Measurements from ENCODE around the gene PAPSS2.

GRCh38 chr10:87635498-87636312 lies 24.0 kb upstream of the PAPSS2 start:
- no peak for TF ChIP-seq CTCF (conservative IDR thresholded peaks at IDR 0.05 in 1 of 2, IDR thresholded peaks at IDR 0.05 in 1 of 2; ENCODE audit: low read depth in 1 of 2, low read length in 2 of 2)
- TF ChIP-seq EZH2 (IDR thresholded peaks at IDR 0.05; ENCODE audit: low read length, missing control alignments) = no peak
